Astrocyte (in vitro differentiated cells and primary cell): Measurements from ENCODE around the gene NYNRIN. TPM values are rescaled to one million over a fixed set of nuclear protein-coding genes. Genes with fewer than 3 reads are reported as not detected.
A peak's percentile ranks its signal among the peaks of the same experiment; 100 is the strongest.

Source experiments
- DNase-seq: peaks from one replicate; pipeline ENCODE4 v3.0.0-alpha.2; 2010; ENCODE audit warnings: low read depth
- FAIRE-seq: peaks from 2 replicates; lab custom pipeline; 2011; peaks lifted over from hg19 to GRCh38; lab: Jason Lieb, UNC
- H2AFZ ChIP-seq: 2 replicates; pipeline ENCODE4 v1.6.0; 2012; ENCODE audit warnings: low read depth, low read length, inconsistent platforms
- H3K27ac ChIP-seq: 2 replicates; pipeline ENCODE4 v1.5.1; 2011; ENCODE audit warnings: low read depth, low read length, inconsistent platforms
- H3K27me3 ChIP-seq: 2 replicates; pipeline ENCODE4 v1.6.0; 2011; ENCODE audit warnings: low read length, inconsistent platforms; ENCODE audit not compliant: insufficient read depth
- H3K36me3 ChIP-seq: 2 replicates; pipeline ENCODE4 v1.5.1; 2011; ENCODE audit warnings: low read length, inconsistent platforms; ENCODE audit not compliant: insufficient read depth
- H3K4me1 ChIP-seq: 2 replicates; pipeline ENCODE4 v1.5.1; 2011; ENCODE audit warnings: low read length, inconsistent platforms; ENCODE audit not compliant: insufficient read depth
- H3K4me2 ChIP-seq: 2 replicates; pipeline ENCODE4 v1.6.0; 2012; ENCODE audit warnings: low read length, inconsistent platforms
- H3K4me3 ChIP-seq: 2 replicates; pipeline ENCODE4 v1.5.1; 2011; ENCODE audit warnings: low read depth, mild to moderate bottlenecking, low read length, inconsistent platforms; ENCODE audit not compliant: insufficient read depth
- H3K79me2 ChIP-seq: 2 replicates; pipeline ENCODE4 v1.6.0; 2012; ENCODE audit warnings: mild to moderate bottlenecking, low read length, inconsistent platforms; ENCODE audit not compliant: insufficient read depth
- H3K9ac ChIP-seq: 2 replicates; pipeline ENCODE4 v1.6.0; 2012; ENCODE audit warnings: mild to moderate bottlenecking, low read length, inconsistent platforms
- H3K9me3 ChIP-seq: 2 replicates; pipeline ENCODE4 v1.5.1; 2012; ENCODE audit warnings: low read depth, mild to moderate bottlenecking, low read length, inconsistent platforms; ENCODE audit not compliant: insufficient read depth
- H4K20me1 ChIP-seq: 2 replicates; pipeline ENCODE4 v1.6.0; 2012; ENCODE audit warnings: low read length, inconsistent platforms; ENCODE audit not compliant: insufficient read depth
- H3K27ac Mint-ChIP-seq: one replicate; pipeline ENCODE4 v1.8.0; 2021; ENCODE audit warnings: mild to moderate bottlenecking, mixed read lengths; ENCODE audit not compliant: unreplicated experiment
- H3K27me3 Mint-ChIP-seq: one replicate; pipeline ENCODE4 v1.8.0; 2021; ENCODE audit warnings: low read depth, mixed read lengths; ENCODE audit not compliant: unreplicated experiment
- H3K36me3 Mint-ChIP-seq: one replicate; pipeline ENCODE4 v1.8.0; 2021; ENCODE audit warnings: low read depth, mixed read lengths; ENCODE audit not compliant: unreplicated experiment
- H3K4me1 Mint-ChIP-seq: one replicate; pipeline ENCODE4 v1.8.0; 2021; ENCODE audit warnings: low read depth, mixed read lengths; ENCODE audit not compliant: unreplicated experiment
- H3K4me3 Mint-ChIP-seq: one replicate; pipeline ENCODE4 v1.8.0; 2021; ENCODE audit warnings: mild to moderate bottlenecking, moderate library complexity, mixed read lengths; ENCODE audit not compliant: unreplicated experiment
- H3K9me3 Mint-ChIP-seq: one replicate; pipeline ENCODE4 v1.8.0; 2021; ENCODE audit warnings: mild to moderate bottlenecking, mixed read lengths; ENCODE audit not compliant: unreplicated experiment
- CTCF ChIP-seq: IDR thresholded peaks from 2 replicates; pipeline ENCODE4 v1.5.1; 2011; ENCODE audit warnings: low read depth, mild to moderate bottlenecking, inconsistent platforms, low read length, moderate library complexity; ENCODE audit not compliant: insufficient read depth
- EZH2 ChIP-seq: IDR thresholded peaks from 2 replicates; pipeline ENCODE4 v1.6.1; 2012; ENCODE audit warnings: mild to moderate bottlenecking, low read length, inconsistent platforms; ENCODE audit not compliant: insufficient read depth
- total RNA-seq: library from RNA; stranded (reverse); gene quantifications from 2 replicates; pipeline ENCODE4 v1.2.1, GENCODE V29; 2021

NYNRIN gene
- total RNA-seq, 1 donor from 2014 or later: 25.4 TPM

DNA sequence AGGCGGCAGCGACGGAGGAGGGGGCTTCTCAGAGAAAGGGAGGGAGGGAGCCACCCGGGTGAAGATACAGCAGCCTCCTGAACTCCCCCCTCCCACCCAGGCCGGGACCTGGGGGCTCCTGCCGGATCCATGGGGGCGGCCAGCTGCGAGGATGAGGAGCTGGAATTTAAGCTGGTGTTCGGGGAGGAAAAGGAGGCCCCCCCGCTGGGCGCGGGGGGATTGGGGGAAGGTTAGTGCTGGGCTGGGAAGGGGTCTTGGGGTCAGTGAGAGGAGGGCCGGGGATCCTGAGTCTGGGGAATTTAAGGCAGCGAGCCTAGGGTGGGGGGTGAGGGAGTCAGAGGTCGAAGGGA, 30.6 kb upstream of the NYNRIN start:
- DNase-seq: no peak
- H3K4me3 Mint-ChIP-seq: peak overlapping the region; percentile 87
- peaks cover 12% of the 10 kb centered on the region for H3K36me3 Mint-ChIP-seq
- H3K9ac ChIP-seq: peak overlapping the region; percentile 97
- H4K20me1 ChIP-seq: peaks cover 12% of the 10 kb centered on the region
- peaks cover 21% of the 10 kb centered on the region for H3K4me1 ChIP-seq
- H3K4me3 ChIP-seq: peak overlapping the region; percentile 84
- no peaks in the 10 kb centered on the region for H3K79me2 ChIP-seq
- peak overlapping the region; percentile 74 for H3K27ac ChIP-seq
- no peaks in the 10 kb centered on the region for H3K27me3 Mint-ChIP-seq
- peaks cover 21% of the 10 kb centered on the region for H3K4me1 Mint-ChIP-seq
- no peak for FAIRE-seq
- H3K27ac Mint-ChIP-seq: no peak overlapping the region
- TF ChIP-seq CTCF: no peak
- TF ChIP-seq EZH2: no peak
- H3K9me3 ChIP-seq: no peaks in the 10 kb centered on the region
- peak overlapping the region; percentile 100 for H3K4me2 ChIP-seq
- H2AFZ ChIP-seq: peak overlapping the region; percentile 65
- no peaks in the 10 kb centered on the region for H3K27me3 ChIP-seq
- H3K36me3 ChIP-seq: peaks cover 5% of the 10 kb centered on the region
- no peaks in the 10 kb centered on the region for H3K9me3 Mint-ChIP-seq

DNA sequence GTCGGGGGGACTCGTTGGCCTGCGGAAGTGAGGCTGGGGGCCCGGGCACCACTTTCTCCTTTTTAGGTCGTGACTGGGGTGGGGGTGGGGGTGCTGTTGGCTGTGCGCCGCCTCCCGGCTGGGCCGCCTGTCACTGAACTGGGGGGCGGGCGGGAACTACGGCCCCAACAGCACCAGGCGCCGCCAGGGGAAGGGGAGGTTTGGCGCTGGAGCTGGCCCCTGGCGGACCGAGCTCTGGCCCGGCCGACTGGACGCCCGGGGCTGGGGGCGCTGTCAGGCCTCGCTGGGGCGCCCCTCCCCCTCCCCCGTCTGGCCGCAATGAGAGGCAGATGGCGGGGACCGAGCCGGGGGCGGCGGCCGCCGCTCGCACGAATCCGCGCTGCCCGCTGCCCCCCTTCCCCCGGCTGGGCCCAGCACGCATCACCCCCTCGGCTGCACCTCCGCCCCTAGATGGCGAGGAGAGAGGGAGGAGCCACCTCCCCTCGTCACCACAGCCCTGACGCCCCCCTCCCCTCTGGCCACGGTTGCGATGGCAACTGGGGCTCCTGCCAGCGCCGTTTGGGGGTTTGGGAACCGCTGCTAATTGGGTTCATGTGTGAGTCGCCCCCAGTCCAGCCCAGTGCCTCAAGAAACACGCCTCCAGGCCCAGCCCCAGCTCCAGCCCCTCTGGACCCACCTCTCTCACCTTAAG, 30.1 kb upstream of the NYNRIN start:
- Histone ChIP-seq H3K9me3 (no peaks in the 10 kb centered on the region), H3K4me1 (peaks cover 21% of the 10 kb centered on the region), H3K9ac (peak overlapping the region; percentile 97), H3K27ac (peak overlapping the region; percentile 74), H3K79me2 (no peaks in the 10 kb centered on the region), H3K36me3 (peaks cover 8% of the 10 kb centered on the region), H3K4me3 (peak overlapping the region; percentile 84), H3K4me2 (peak overlapping the region; percentile 100), H4K20me1 (peaks cover 15% of the 10 kb centered on the region), H2AFZ (peak overlapping the region; percentile 65), H3K27me3 (no peaks in the 10 kb centered on the region)
- Mint-ChIP-seq H3K27me3 (no peaks in the 10 kb centered on the region), H3K36me3 (peaks cover 13% of the 10 kb centered on the region), H3K27ac (peak overlapping the region; percentile 72), H3K4me1 (peaks cover 21% of the 10 kb centered on the region), H3K9me3 (no peaks in the 10 kb centered on the region), H3K4me3 (peak overlapping the region; percentile 87)
- DNase-seq (peak; percentile 57), FAIRE-seq (no peak)
- TF ChIP-seq CTCF (no peak), EZH2 (no peak)

DNA sequence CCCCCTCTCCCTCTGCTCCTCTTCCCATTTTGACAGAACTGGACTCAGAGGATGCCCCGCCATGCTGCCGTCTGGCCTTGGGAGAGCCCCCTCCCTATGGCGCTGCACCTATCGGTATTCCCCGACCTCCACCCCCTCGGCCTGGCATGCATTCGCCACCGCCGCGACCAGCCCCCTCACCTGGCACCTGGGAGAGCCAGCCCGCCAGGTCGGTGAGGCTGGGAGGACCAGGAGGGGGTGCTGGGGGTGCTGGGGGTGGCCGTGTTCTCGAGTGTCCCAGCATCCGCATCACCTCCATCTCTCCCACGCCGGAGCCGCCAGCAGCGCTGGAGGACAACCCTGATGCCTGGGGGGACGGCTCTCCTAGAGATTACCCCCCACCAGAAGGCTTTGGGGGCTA, 29.3 kb upstream of the NYNRIN start:
- peak overlapping the region; percentile 85 for H3K4me3 Mint-ChIP-seq
- Histone ChIP-seq H3K9ac (peak overlapping the region; percentile 97), H3K27ac (no peak overlapping the region)

More for the DNA sequence above, 29.3 kb upstream of the NYNRIN start:
- Histone ChIP-seq H3K4me1 (peaks cover 21% of the 10 kb centered on the region), H3K4me2 (peak overlapping the region; percentile 100), H3K36me3 (peaks cover 8% of the 10 kb centered on the region), H3K79me2 (no peaks in the 10 kb centered on the region), H4K20me1 (peaks cover 18% of the 10 kb centered on the region), H2AFZ (no peak overlapping the region), H3K27me3 (no peaks in the 10 kb centered on the region), H3K4me3 (peak overlapping the region; percentile 84), H3K9me3 (no peaks in the 10 kb centered on the region)
- H3K4me1 Mint-ChIP-seq: peaks cover 21% of the 10 kb centered on the region
- FAIRE-seq (no peak), DNase-seq (no peak)
- H3K9me3 Mint-ChIP-seq: no peaks in the 10 kb centered on the region
- no peaks in the 10 kb centered on the region for H3K27me3 Mint-ChIP-seq
- H3K27ac Mint-ChIP-seq: peak overlapping the region; percentile 72
- TF ChIP-seq EZH2: no peak
- no peak for TF ChIP-seq CTCF
- H3K36me3 Mint-ChIP-seq: peaks cover 18% of the 10 kb centered on the region
